Measurements from ENCODE around the gene KSR1. TPM values are rescaled to one million over a fixed set of nuclear protein-coding genes. Genes with fewer than 3 reads are reported as not detected.
A peak's percentile ranks its signal among the peaks of the same experiment; 100 is the strongest.

Gene KSR1
- total RNA-seq, 2 donors from 2014 or later, result 19.0 to 29.1 TPM

DNA sequence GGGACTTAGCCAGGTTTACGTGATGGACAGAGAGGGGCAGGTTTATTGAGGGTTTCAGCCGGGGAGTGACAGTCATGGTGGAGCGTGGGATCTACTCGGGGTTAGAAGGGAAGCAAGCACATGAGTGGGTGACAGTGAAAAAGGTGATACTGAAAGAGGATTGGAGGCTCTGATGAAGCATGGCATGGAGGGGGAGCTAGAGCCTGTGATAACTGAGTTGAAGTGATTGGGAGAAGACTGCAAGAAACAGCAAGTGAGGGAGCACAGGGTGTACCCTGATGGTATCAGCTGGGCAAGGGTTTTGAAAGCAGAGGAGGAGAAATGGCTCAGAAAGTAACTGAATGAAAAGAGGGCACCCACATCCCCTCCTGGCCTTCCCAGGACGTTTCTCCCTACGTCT is 6.7 kb upstream of the KSR1 start:
- DNase-seq, result no peak
- no peak for ATAC-seq
- intact Hi-C loops (cut with DNase I, micrococcal nuclease), result no loop called here

DNA sequence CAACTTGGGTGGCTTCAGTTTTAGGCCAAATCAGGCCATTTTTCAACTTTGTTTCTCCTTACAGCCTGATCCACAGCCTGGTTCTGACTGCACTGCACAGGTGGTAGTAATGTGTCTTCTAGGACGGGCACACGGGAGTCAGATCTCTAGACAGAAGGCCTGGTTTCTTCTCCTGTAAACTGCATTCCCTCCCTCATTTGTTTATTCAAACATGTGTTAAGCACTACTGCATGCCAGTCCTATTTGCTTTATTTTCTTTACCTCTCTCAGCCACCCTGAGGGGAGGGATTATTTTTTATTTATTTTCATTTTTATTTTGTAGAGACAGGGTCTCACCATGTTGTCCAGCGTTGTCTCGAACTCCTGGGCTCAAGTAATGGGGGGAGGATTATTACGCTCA is 6.3 kb upstream of the KSR1 start:
- intact Hi-C loops (cut with DNase I, micrococcal nuclease), result loop anchor here in 1 of 2 donors (10.0 kb wide), 1 partner anchor 145 kb away; no protein-coding TSS in a partner anchor
- no peak for DNase-seq

DNA sequence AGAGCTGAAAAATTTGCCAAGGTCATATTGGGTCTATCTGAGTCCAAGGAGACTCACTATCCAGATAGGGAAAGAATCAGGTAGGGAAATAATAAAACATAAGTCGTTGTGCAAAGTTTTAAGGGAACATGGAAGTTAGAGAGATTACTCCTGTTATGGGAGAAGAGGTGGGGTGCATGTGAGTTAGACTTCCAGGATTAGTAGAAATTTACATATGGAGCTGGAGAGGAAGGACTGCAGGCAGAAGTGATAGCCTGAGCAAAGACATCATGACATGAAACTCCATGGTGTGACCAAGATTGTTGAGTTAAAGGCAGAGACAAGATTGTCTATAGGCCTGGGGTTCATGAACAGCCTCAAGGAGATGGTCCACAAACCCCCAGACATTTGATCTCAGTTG is 5.8 kb upstream of the KSR1 start:
- DNase-seq (no peak), ATAC-seq (no peak)
- intact Hi-C loops (cut with DNase I, micrococcal nuclease), result loop anchor here in 1 of 2 donors (10.0 kb wide), 1 partner anchor 144 kb away; no protein-coding TSS in a partner anchor

More for the DNA sequence above, 6.3 kb upstream of the KSR1 start:
- no peak for ATAC-seq

DNA sequence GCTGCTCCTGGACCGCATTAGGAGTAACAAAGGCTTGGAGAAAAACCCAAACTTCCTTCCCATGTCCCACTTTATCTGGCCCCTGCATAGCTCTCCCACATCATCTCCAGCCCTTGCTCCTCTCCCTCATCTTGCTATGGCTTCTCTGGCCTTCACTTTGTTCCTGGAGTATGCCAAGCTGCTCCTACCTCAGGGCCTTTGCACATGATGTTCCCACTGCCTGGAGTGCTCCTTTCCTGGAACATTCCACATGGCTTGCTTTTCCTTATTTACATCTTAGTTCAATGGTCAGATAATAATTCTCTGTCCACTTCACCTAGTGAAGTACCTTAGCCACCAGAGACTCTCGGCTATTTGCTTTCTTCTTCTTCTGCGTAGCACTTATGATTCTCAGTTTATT is 4.3 kb upstream of the KSR1 start:
- no peak for DNase-seq
- intact Hi-C loops (cut with DNase I, micrococcal nuclease), result loop anchor here in 1 of 2 donors (10.0 kb wide), 1 partner anchor 143 kb away; no protein-coding TSS in a partner anchor
- ATAC-seq, result no peak

DNA sequence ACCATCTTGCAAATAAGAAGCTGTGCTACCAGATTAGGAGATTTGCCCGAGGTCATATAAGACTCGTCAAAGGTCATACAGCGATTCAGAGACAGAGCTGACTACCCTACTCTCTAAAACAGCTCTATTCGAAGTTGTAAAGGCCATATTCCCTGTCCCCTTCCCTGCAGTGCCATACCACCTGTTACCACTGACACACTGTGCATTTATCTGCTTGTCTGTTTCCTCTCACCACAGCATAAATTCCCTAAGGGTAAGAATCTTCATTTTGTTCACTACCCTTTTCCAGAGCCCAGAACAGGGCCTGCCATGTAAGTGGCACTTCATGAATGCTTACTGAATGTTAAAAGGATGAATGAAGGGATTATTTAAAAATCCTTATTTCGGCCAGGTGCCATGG is 3.4 kb upstream of the KSR1 start:
- no peak for DNase-seq
- intact Hi-C loops (cut with DNase I, micrococcal nuclease), result loop anchor here in 1 of 2 donors (10.0 kb wide), 1 partner anchor 142 kb away; no protein-coding TSS in a partner anchor
- ATAC-seq, result no peak

DNA sequence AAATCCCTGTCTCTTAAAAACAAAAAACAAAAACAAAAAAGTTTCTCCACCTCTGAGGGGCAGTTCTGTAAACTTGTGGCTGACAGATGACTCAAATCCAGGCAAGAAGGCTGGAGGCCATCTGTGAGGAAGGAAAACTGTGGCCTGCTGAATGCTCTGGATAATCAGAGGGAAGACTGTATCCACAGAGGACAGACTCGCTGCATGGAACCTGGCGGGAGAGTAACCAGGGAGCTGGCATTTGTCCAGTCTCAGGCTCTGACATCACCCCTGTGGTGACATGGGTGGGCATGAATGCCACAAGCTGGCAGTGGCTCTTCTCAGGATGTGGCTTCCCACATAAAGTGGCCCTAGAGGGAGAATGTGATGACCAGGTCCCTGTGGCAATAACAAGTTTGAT is 2.8 kb upstream of the KSR1 start:
- ATAC-seq (no peak), DNase-seq (no peak)
- intact Hi-C loops (cut with DNase I, micrococcal nuclease), result loop anchor here in 1 of 2 donors (10.0 kb wide), 1 partner anchor 141 kb away; no protein-coding TSS in a partner anchor

DNA sequence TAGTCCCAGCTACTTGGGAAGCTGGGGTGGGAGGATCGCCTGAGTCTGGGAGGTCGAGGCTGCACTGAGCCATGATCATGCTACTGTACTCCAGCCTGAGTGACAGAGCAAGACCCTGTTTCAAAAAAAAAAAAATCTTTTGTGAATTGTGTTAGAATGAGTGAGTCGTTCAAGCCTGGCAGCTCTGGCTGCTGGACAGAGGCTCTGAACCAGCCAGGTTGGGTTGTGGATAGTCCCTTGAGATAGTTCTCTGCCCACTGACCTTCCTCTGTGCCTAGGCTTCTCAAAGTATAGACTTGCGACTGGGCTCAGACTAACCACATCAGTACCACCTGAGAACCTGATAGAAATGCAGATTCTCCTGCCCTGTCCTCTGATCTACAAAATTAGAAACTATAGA is 2.2 kb upstream of the KSR1 start:
- intact Hi-C loops (cut with DNase I, micrococcal nuclease), result loop anchor here in 1 of 2 donors (10.0 kb wide), 1 partner anchor 141 kb away; no protein-coding TSS in a partner anchor
- ATAC-seq (no peak), DNase-seq (no peak)

DNA sequence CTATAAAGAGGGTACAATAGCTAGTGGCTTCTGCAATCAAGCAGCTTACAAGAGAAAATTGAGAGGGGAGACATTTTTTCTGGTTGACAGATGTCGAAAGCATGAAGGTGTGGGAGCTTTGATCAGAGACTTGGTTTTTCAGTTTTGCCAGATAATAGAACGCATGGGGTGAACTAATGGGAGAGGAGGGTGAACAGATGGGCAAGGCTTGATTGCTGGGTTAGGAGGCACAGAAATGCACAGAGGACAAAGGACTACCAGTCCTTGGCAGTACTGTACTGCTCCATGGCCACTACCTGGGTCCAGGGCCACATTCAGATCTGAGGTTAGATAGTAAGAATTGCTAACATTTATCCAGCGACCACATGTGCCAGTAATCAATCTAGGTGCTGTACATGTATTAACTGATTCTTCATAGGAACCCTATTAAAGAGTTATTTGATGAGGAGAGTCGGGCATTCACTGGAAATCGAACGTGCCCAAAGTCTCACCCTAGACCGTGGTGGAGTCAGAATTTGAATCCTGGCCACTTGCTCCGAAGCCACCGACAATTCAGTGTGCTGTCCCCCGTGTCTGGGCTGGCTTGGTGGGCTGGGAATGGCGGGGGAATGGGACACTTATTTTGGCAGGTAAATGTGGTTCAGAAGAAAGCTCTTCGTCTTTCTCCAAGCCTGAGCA is 873 bp upstream of the KSR1 start:
- intact Hi-C loops (cut with DNase I, micrococcal nuclease), result loop anchor here in 1 of 2 donors (10.0 kb wide), 1 partner anchor 139 kb away; no protein-coding TSS in a partner anchor
- no peak for DNase-seq
- ATAC-seq, result no peak

DNA sequence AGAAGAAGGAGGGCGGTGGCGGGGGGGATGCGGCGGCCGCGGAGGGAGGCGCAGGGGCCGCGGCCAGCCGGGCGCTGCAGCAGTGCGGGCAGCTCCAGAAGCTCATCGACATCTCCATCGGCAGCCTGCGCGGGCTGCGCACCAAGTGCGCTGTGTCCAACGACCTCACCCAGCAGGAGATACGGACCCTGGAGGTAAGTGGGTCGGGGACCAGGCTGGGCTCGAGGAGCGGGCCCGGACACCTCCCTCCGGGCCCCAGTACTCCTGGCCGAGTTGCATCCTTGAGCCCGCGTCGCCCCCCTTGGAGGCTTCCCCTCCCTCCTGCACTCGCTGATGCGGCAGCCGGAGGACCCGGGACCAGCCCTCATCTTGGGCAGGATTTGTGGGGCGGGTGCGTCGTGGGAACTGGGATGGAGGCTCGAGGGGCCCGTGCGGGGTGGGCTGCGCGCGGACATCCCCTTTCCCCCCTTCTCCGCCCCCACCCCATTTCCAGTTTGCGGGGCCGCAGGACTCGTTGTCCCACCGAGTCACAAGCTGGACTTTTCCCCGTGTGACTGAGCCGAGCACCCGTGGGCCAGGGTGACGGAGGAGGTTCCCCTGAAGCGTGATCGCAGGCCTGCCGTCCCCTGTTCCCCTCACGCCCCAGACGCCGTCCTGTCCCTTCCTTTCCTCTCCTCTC is 572 bp downstream of the KSR1 start:
- no peak for ATAC-seq
- intact Hi-C loops (cut with DNase I, micrococcal nuclease), result loop anchor here in 1 of 2 donors (10.0 kb wide), 1 partner anchor 138 kb away; no protein-coding TSS in a partner anchor
- peak; percentile 36 to 41 for DNase-seq

DNA sequence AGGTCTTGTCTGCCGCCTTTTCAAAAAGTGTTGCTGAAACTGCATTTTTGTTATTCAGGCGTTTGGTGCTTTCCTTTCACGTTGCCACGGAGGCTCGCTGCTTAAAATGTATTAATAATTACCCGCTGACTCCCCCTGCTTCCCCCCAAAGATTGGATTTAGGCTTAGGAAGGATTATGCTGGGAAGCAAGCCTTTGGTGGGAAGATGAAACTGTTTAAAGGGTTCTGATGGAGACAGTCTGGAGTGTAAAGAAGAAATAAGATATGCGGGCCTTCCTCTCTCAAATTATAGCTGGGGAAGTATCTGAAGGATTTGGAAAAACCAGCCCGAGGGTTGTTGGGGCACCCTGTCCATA is 1.1 kb downstream of the KSR1 start:
- intact Hi-C loops (cut with DNase I, micrococcal nuclease), result loop anchor here in 1 of 2 donors (10.0 kb wide), 1 partner anchor 137 kb away; no protein-coding TSS in a partner anchor
- ATAC-seq (no peak), DNase-seq (no peak)

DNA sequence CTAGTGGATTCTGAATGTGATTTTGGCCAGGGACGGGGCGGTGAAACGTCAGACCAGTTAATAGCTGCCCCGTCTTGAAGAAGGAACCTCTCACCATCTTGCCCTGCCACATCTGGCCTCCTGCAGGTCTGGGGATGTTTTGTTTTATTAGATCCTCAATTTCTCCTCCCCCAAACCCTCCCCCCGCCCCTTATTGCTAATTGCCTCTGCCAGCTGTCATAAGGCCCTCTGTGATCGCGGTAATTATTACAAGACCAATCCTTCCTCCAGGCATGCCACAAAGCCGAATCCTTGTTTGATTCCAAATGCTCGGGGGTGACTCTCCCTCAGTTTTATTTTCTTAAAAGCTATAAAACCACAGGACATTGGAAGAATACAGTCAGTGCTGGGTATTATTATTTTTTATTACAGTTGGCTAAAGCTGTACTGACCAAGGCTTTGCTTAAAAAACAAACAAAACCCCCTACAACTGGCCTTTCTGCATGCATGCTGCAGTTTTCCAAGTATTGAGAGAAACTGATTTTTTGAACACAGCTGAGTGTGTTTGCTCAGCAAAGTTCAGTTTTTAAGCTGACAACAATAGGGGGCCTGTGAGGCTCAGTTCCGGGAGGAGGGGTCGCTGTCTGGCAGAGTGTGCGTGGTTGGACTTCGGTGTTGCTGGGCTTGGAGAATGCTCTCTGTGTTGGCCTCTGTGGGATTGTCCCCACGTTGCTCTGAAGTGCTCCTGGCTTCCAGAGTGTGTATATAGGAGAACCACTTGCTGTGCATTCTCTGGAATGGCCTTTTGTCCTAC is 1.7 kb downstream of the KSR1 start:
- intact Hi-C loops (cut with DNase I, micrococcal nuclease), result loop anchor here in 1 of 2 donors (10.0 kb wide), 1 partner anchor 137 kb away; no protein-coding TSS in a partner anchor
- ATAC-seq (no peak), DNase-seq (no peak)

DNA sequence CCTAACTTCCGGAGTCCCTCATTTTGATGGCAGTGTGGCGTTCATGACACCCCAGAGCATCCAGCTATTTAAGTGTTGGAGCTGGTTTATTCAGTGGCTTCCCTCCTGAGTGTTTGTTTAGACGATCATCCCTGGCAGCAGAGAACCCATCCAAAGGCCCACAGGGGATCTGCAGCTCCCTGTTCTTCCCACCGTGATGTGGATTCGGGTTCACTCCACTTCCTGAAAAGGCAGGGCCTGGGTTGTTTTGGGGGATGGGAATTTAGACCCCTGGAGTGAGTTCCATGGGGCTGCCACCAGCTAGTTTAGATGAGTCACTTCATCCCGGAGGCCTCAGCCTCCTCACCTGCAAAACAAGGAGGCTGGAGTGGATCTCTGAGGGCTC is 2.3 kb downstream of the KSR1 start:
- ATAC-seq (no peak), DNase-seq (no peak)
- intact Hi-C loops (cut with DNase I, micrococcal nuclease), result loop anchor here in 1 of 2 donors (10.0 kb wide), 1 partner anchor 136 kb away; no protein-coding TSS in a partner anchor

DNA sequence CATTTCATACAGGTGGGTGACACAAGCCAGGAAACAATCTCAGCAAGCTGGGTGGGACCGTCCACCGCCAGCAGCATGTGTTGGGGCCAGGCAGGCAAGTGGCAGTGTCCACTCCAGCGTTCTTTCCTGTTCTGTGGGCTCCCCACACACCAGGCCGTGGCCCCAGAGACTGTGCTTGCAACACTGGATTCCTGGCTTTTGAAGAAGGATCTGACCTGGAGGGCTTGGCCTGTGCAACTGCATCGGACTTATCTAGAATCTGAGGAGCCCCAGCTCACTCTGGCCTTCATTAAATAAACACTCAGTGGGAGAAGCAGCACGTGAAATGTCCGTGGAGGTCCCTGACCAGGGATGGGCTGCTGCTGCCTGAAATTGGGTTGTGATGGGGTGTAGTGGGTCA is 3.2 kb downstream of the KSR1 start:
- intact Hi-C loops (cut with DNase I, micrococcal nuclease), result loop anchor here in 1 of 2 donors (10.0 kb wide), 1 partner anchor 135 kb away; no protein-coding TSS in a partner anchor
- DNase-seq (no peak), ATAC-seq (no peak)

DNA sequence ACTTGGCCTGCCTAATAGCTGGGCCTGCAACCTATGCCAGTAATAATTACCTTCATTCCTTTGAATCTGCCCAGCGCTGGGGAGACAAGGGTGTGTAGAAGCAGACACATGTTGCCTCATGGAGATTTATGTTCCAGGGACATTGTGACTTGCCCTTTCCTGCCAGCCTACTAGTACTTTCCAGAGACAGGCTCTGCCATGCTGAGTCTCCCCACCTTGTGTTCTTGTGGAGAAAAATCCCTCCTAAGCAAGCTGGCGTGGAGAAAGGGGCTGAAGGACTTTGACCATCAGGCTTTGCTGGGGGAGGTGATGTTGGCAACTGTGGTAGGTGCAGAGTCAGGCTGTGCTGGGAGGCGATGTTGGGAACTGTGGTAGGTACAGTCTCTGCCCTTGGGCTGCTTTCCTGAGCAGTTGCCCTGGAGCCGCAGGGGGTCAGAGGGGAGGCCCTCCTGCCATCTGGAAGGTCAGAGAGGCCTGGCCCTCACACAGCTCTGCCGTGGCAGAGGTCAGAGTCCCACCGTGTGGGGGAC is 4.0 kb downstream of the KSR1 start:
- ATAC-seq (no peak), DNase-seq (no peak)
- intact Hi-C loops (cut with DNase I, micrococcal nuclease), result no loop called here

DNA sequence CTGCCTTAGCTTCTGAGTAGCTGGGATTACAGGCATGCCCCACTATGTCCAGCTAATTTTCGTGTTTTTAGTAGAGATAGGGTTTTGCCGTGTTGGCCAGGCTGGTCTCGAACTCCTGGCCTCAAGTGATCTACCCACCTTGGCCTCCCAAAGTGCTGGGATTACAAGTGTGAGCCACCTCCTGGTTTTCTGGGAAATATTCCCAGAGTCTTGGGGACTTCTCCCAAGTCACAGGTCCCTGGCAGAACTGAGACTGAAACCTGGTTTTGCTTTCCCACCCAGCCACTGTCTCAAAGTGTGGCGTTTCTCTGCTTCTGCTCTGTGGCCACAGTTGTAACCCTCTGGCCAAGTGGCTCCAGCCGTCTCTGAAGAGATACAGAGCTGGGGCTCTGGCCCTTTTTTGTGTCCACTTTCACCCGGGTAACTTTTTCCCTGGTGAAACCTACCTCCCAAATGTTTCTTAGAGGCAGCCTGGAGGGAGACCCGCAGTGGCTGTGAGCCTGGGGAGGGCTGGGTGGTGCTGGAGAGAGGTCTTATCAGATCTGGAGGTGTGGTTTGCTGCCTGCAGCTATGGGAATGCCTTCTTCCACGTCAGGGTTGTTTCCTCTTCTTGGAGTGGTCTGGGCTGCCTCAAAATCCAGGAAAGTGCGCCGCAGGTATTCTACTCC is 5.1 kb downstream of the KSR1 start:
- no peak for DNase-seq
- peak; percentile 35 for ATAC-seq
- intact Hi-C loops (cut with DNase I, micrococcal nuclease), result no loop called here

DNA sequence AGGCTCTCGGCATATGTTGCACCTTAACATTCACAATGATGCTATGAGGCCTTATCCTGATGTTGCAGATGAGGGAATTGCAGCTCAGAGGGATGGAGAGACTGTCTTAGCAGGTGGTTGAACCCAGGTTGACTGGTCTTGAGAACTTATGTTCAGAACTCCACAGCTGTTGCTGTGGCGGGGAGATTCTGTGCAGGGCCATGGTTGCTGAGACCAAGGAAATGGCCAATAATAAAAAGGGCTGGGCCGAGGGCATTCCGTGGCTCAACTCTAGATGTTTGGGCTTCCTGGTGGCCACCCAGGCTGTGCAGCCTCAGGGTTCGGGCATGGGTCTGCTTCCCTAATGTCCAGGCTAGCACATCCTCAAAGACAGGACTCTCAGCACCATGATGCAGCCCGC is 5.9 kb downstream of the KSR1 start:
- intact Hi-C loops (cut with DNase I, micrococcal nuclease), result no loop called here
- no peak for DNase-seq
- ATAC-seq, result no peak

DNA sequence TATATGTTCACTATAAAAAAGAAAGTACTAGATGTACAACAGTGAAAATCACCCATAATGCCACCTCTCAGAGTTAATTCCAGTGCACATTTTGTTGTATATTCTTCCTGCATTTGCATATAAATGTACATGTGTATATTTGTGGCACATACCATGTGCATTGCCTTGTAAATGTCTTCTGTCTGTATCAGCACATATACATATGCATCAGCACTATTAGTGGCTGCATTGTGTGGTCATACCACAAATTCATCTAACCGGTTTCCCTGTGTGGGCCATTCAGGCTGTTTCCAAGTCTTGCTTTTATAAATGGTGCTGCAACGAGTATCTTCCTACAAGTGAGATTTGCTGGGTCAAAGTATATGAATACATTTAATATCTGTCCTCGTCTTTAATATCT is 6.5 kb downstream of the KSR1 start:
- intact Hi-C loops (cut with DNase I, micrococcal nuclease), result no loop called here
- ATAC-seq (no peak), DNase-seq (no peak)

DNA sequence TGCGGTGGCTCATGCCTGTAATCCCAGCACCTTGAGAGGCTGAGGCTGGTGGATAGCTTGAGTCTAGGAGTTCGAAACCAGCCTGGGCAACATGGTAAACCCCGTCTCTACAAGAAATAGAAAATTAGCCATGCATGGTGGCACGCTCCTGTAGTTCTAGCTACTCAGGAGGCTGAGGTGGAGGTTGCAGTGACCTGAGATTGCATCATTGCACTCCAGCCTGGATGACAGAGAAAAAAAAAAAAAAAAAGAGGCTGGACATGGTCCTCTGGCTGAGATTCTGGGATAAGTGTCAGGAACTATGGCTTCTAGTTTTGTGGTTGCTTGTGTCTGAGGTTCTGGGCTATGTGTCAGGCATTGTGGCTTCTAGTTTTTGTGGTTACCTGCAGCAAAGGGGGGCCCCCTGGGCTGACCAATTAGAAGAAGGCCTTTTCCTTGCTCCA is 7.0 kb downstream of the KSR1 start:
- intact Hi-C loops (cut with DNase I, micrococcal nuclease), result no loop called here
- no peak for ATAC-seq
- DNase-seq, result no peak

Data from left colon (tissue), 2 donors.